Vagina (tissue), 2 donors: ENCODE measurements around the gene BNC2. TPM values are rescaled to one million over a fixed set of nuclear protein-coding genes. Genes with fewer than 3 reads are reported as not detected.
"Not testable (repeated sequence)": the region's sequence is repeated elsewhere in the genome, so short reads cannot be mapped to it uniquely, and the experiment has no call there.

ENCODE experiments used
- DNase-seq, 2 donors: peaks; one replicate each; pipeline ENCODE4 v3.0.0-alpha.2; 2017; ENCODE audit errors: extremely low spot score in 2 of 2
- H3K27ac ChIP-seq: fragments of 200-600 bp; sonication (generic); one replicate; pipeline ENCODE4 v1.5.1; 2019
- H3K27me3 ChIP-seq: fragments of 200-600 bp; sonication (generic); one replicate; pipeline ENCODE4 v1.5.1; 2019
- H3K36me3 ChIP-seq, 2 donors: fragments of 200-600 bp; sonication (generic); one replicate each; pipeline ENCODE4 v1.5.1; 2017 to 2019
- H3K4me1 ChIP-seq: fragments of 200-600 bp; sonication (generic); one replicate; pipeline ENCODE4 v1.5.1; 2019
- H3K4me3 ChIP-seq, 2 donors: fragments of 200-600 bp; sonication (generic); 1 replicate in 1 of 2; 2 replicates in 1 of 2; pipeline ENCODE4 v1.5.1; 2016 to 2019
- H3K9me3 ChIP-seq: fragments of 200-600 bp; sonication (generic); one replicate; pipeline ENCODE4 v1.5.1; 2019
- CTCF ChIP-seq, 3 experiments: fragments of 450-650 bp in 2 of 3; fragments of 200-600 bp in 1 of 3; sonication (generic) in 1 of 3; IDR thresholded peaks; one replicate each; pipeline ENCODE4 v1.5.1; 2017 to 2019; ENCODE audit warnings: antibody characterized with exemption in 3 of 3, mild to moderate bottlenecking in 2 of 3, moderate library complexity in 2 of 3
- POLR2A ChIP-seq, 2 donors: fragments of 450-650 bp; IDR thresholded peaks; one replicate each; pipeline ENCODE4 v1.6.1; 2017; ENCODE audit warnings: antibody characterized with exemption in 2 of 2, mild to moderate bottlenecking in 2 of 2, moderate library complexity in 2 of 2
- POLR2AphosphoS5 ChIP-seq, 2 donors: sonication (generic); formaldehyde crosslinking; IDR thresholded peaks; one replicate each; pipeline ENCODE4 v1.9.0; 2017; ENCODE audit warnings: antibody characterized with exemption in 2 of 2, mild to moderate bottlenecking in 2 of 2, low read depth in 1 of 2; ENCODE audit not compliant: insufficient read depth in 1 of 2
- intact Hi-C: fragments of 100-400 bp; cut with DNase I; formaldehyde crosslinking; loops from one replicate; pipeline ENCODE4 v1.15.1; 2023
- total RNA-seq: library from RNA; depleted of rRNA; stranded (reverse); fragments of >200 nt; gene quantifications from one replicate; pipeline ENCODE4 v1.2.3, GENCODE V29; 2016

Gene BNC2, protein sequence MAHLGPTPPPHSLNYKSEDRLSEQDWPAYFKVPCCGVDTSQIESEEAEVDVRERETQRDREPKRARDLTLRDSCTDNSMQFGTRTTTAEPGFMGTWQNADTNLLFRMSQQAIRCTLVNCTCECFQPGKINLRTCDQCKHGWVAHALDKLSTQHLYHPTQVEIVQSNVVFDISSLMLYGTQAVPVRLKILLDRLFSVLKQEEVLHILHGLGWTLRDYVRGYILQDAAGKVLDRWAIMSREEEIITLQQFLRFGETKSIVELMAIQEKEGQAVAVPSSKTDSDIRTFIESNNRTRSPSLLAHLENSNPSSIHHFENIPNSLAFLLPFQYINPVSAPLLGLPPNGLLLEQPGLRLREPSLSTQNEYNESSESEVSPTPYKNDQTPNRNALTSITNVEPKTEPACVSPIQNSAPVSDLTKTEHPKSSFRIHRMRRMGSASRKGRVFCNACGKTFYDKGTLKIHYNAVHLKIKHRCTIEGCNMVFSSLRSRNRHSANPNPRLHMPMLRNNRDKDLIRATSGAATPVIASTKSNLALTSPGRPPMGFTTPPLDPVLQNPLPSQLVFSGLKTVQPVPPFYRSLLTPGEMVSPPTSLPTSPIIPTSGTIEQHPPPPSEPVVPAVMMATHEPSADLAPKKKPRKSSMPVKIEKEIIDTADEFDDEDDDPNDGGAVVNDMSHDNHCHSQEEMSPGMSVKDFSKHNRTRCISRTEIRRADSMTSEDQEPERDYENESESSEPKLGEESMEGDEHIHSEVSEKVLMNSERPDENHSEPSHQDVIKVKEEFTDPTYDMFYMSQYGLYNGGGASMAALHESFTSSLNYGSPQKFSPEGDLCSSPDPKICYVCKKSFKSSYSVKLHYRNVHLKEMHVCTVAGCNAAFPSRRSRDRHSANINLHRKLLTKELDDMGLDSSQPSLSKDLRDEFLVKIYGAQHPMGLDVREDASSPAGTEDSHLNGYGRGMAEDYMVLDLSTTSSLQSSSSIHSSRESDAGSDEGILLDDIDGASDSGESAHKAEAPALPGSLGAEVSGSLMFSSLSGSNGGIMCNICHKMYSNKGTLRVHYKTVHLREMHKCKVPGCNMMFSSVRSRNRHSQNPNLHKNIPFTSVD
- total RNA-seq, result 33.9 TPM

DNA sequence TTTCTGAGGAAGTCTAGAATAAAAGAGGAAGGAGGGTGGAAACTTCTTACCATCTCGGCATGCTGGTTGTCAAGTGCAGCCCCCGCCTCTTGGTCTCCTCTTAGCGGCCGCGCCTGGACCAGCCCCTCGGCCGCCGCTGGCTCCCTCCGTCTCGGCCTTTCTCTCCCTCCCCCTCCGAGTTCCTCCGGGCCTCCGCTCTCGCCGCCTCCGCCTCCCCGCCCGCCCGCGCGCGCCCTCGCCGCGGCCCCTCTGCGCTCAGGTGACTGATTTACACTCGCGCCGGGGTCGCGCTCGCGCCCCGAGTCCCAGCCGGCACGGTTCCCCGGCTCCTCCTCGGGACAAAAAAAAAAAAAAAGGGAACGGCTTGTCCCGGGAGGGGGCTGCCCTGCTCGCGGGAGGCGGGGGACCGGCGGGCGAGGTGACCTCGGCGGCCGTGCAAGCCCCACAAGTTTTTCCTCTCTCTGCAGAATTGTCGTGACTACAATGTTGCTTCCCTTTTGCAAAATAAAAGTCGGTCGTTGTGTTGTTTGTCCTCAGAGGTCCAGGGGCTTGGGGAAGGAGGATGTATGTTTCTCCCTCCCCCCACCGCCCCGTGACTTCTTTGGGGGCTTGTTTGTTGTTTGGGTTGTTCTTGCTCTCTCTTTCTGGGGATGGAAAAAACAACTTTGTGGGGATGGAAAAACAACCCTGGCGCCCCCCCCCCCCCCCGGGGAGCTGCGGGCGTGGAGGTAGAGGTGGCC lies at the start of gene BNC2:
TSS of gene BNC2 (minus strand) at position 75 of the 740 bp plus-strand sequence. CDS start at position 53, 22 bp downstream.
- Histone ChIP-seq H3K9me3 (no peaks in the 10 kb centered on the region), H3K4me3 (peak within 1 kb of the TSS; percentile 74 to 78), H3K4me1 (peaks cover 44% of the 10 kb centered on the region), H3K36me3 (no peaks in the 10 kb centered on the region), H3K27me3 (no peaks in the 10 kb centered on the region), H3K27ac (peak within 1 kb of the TSS; percentile 92)
- DNase-seq, result no peak
- intact Hi-C loops, result loop anchor here (5.0 kb wide), 1 partner anchor 143 kb away; no protein-coding TSS in a partner anchor
- TF ChIP-seq POLR2AphosphoS5 (IDR thresholded peaks at IDR 0.05; ENCODE audit: insufficient read depth in 1 of 2, low read depth in 1 of 2), result peak in 1 of 2 donors; percentile 58
- peak in 1 of 2 donors; percentile 11 for TF ChIP-seq POLR2A (IDR thresholded peaks at IDR 0.05)
- TF ChIP-seq CTCF (IDR thresholded peaks at IDR 0.05), result no peak

- H3K4me1 ChIP-seq, result no peaks in the 10 kb centered on the region
- TF ChIP-seq POLR2AphosphoS5 (IDR thresholded peaks at IDR 0.05; ENCODE audit: insufficient read depth in 1 of 2, low read depth in 1 of 2) (no peak), POLR2A (IDR thresholded peaks at IDR 0.05) (no peak), CTCF (IDR thresholded peaks at IDR 0.05) (no peak)
- no peaks in the 10 kb centered on the region for H3K9me3 ChIP-seq
- no peaks in the 10 kb centered on the region for H3K27me3 ChIP-seq
- no peak for DNase-seq
- H3K36me3 ChIP-seq, result no peaks in the 10 kb centered on the region
- intact Hi-C loops, result no loop called here
- H3K4me3 ChIP-seq, result no peak overlapping the region
- no peak overlapping the region for H3K27ac ChIP-seq
Observed at GRCh38 chr9:16918920-16919319, 48.5 kb upstream of the BNC2 start.

GRCh38 chr9:16915126-16915831 lies 44.8 kb upstream of the BNC2 start:
- Histone ChIP-seq H3K4me3 (no peak overlapping the region), H3K27ac (no peak overlapping the region), H3K4me1 (no peaks in the 10 kb centered on the region), H3K9me3 (no peaks in the 10 kb centered on the region), H3K36me3 (no peaks in the 10 kb centered on the region), H3K27me3 (no peaks in the 10 kb centered on the region)
- TF ChIP-seq CTCF (IDR thresholded peaks at IDR 0.05) (no peak), POLR2A (IDR thresholded peaks at IDR 0.05) (no peak), POLR2AphosphoS5 (IDR thresholded peaks at IDR 0.05; ENCODE audit: insufficient read depth in 1 of 2, low read depth in 1 of 2) (no peak)
- DNase-seq, result no peak
- intact Hi-C loops, result no loop called here

GRCh38 chr9:16912197-16912596 lies 41.7 kb upstream of the BNC2 start:
- no peak for DNase-seq
- TF ChIP-seq POLR2A (IDR thresholded peaks at IDR 0.05) (no peak), CTCF (IDR thresholded peaks at IDR 0.05) (no peak), POLR2AphosphoS5 (IDR thresholded peaks at IDR 0.05; ENCODE audit: insufficient read depth in 1 of 2, low read depth in 1 of 2) (no peak)
- H3K36me3 ChIP-seq, result no peaks in the 10 kb centered on the region
- no peaks in the 10 kb centered on the region for H3K4me1 ChIP-seq
- H3K9me3 ChIP-seq, result no peaks in the 10 kb centered on the region
- no peak overlapping the region for H3K4me3 ChIP-seq
- H3K27me3 ChIP-seq, result no peaks in the 10 kb centered on the region
- intact Hi-C loops, result no loop called here
- no peak overlapping the region for H3K27ac ChIP-seq

- DNase-seq, intact Hi-C loops, H3K36me3 ChIP-seq, H3K9me3 ChIP-seq, H3K27ac ChIP-seq, H3K4me3 ChIP-seq, H3K4me1 ChIP-seq, H3K27me3 ChIP-seq: not testable (repeated sequence)
Observed at GRCh38 chr9:16908206-16908605, 37.7 kb upstream of the BNC2 start.
